Ascending aorta (tissue), 2 donors: Measurements from ENCODE around the gene NPDC1. TPM values are rescaled to one million over a fixed set of nuclear protein-coding genes. Genes with fewer than 3 reads are reported as not detected.
A peak's percentile ranks its signal among the peaks of the same experiment; 100 is the strongest.

Experiments used
- DNase-seq, 2 donors: peaks; one replicate each; pipeline ENCODE4 v3.0.0-alpha.2; 2019; ENCODE audit warnings: low spot score in 2 of 2
- H3K27ac ChIP-seq, 2 donors: fragments of 200-600 bp; sonication (generic); one replicate each; pipeline ENCODE4 v1.5.1; 2016 to 2017; ENCODE audit warnings: mild to moderate bottlenecking in 1 of 2
- H3K27me3 ChIP-seq: fragments of 200-600 bp; sonication (generic); one replicate; pipeline ENCODE4 v1.5.1; 2017
- H3K36me3 ChIP-seq, 2 donors: fragments of 200-600 bp; sonication (generic); one replicate each; pipeline ENCODE4 v1.5.1; 2016
- H3K4me1 ChIP-seq, 2 donors: fragments of 200-600 bp; sonication (generic); one replicate each; pipeline ENCODE4 v1.5.1; 2016 to 2017; ENCODE audit warnings: mild to moderate bottlenecking in 1 of 2
- H3K4me3 ChIP-seq, 2 donors: fragments of 200-600 bp; sonication (generic); one replicate each; pipeline ENCODE4 v1.5.1; 2016 to 2017; ENCODE audit warnings: mild to moderate bottlenecking in 1 of 2
- H3K9me3 ChIP-seq, 2 donors: fragments of 200-600 bp; sonication (generic); one replicate each; pipeline ENCODE4 v1.5.1; 2016
- intact Hi-C: fragments of 100-400 bp; cut with DNase I; formaldehyde crosslinking; loops from one replicate; pipeline ENCODE4 v1.15.1; 2023
- total RNA-seq: library from RNA; depleted of rRNA; stranded (reverse); fragments of >200 nt; gene quantifications from one replicate; pipeline ENCODE4 v1.1.0, GENCODE V29; 2016
- TF ChIP-seq, protein P1 (sequence below), 3 experiments: fragments of 200-600 bp in 2 of 3; fragments of 450-650 bp in 1 of 3; sonication (generic) in 2 of 3; IDR thresholded peaks; one replicate each; pipeline ENCODE4 v1.5.1; 2016 to 2019; ENCODE audit warnings: antibody characterized with exemption in 3 of 3, mild to moderate bottlenecking in 1 of 3, moderate library complexity in 1 of 3

The NPDC1 gene
- total RNA-seq, 1 donor from 2014 or later: 579 TPM

DNA sequence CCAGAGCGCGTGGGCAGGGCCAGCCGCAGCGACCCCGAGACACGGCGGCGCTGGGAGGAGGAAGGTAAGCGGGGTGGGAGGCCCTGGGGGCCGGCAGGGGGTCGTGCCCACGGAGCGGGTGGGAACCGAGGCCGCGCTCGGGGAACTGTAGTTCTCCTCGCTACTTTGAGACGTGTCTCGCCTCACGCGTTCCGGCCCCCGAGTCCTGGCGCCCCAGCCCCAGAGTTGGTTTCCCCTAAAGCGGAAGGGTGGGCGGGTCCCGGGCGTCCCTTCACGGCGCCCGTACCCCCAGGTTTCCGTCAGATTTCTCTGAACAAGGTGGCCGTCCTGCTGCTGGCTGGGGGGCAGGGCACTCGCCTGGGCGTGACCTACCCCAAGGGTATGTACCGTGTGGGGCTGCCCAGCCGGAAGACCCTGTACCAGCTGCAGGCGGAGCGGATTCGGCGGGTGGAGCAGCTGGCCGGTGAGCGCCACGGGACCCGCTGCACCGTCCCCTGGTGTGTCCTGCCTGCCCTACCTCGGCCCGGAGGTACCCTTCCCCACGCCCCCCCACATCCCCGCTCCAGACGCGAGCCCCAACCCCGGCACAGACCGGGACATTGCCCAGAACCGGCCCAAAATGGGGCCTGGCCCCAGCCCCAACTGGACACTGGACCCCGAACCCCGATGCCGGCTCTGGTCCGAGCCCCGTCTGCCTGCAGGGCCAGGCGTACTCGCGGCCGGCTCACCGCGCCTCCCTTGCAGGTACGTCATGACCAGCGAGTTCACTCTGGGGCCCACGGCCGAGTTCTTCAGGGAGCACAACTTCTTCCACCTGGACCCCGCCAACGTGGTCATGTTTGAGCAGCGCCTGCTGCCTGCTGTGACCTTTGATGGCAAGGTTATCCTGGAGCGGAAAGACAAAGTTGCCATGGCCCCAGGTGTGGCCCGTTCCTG, 32.0 kb upstream of the NPDC1 start:
- peaks cover 5 to 10% of the 10 kb centered on the region in 2 donors for H3K4me1 ChIP-seq
- peaks cover 8 to 10% of the 10 kb centered on the region in 2 donors for H3K36me3 ChIP-seq
- no peak for DNase-seq
- H3K27ac ChIP-seq: no peak overlapping the region
- intact Hi-C loops: no loop called here
- peak overlapping the region; percentile 53 to 79 for H3K4me3 ChIP-seq
- H3K9me3 ChIP-seq: no peaks in the 10 kb centered on the region
- TF ChIP-seq, protein P1, sequence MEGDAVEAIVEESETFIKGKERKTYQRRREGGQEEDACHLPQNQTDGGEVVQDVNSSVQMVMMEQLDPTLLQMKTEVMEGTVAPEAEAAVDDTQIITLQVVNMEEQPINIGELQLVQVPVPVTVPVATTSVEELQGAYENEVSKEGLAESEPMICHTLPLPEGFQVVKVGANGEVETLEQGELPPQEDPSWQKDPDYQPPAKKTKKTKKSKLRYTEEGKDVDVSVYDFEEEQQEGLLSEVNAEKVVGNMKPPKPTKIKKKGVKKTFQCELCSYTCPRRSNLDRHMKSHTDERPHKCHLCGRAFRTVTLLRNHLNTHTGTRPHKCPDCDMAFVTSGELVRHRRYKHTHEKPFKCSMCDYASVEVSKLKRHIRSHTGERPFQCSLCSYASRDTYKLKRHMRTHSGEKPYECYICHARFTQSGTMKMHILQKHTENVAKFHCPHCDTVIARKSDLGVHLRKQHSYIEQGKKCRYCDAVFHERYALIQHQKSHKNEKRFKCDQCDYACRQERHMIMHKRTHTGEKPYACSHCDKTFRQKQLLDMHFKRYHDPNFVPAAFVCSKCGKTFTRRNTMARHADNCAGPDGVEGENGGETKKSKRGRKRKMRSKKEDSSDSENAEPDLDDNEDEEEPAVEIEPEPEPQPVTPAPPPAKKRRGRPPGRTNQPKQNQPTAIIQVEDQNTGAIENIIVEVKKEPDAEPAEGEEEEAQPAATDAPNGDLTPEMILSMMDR (IDR thresholded peaks at IDR 0.05): no peak
- no peaks in the 10 kb centered on the region for H3K27me3 ChIP-seq

- H3K27me3 ChIP-seq: no peaks in the 10 kb centered on the region
- TF ChIP-seq, protein P1 (IDR thresholded peaks at IDR 0.05): no peak
- intact Hi-C loops: no loop called here
- peaks cover 8 to 10% of the 10 kb centered on the region in 2 donors for H3K36me3 ChIP-seq
- no peaks in the 10 kb centered on the region for H3K9me3 ChIP-seq
- peak within 1 kb of the TSS; percentile 9 to 12 for H3K27ac ChIP-seq
- H3K4me1 ChIP-seq: peaks cover 5 to 10% of the 10 kb centered on the region in 2 donors
- peak in 1 of 2 donors; percentile 82 for DNase-seq
- H3K4me3 ChIP-seq: peak within 1 kb of the TSS; percentile 53 to 79
Measured at GRCh38 chr9:137077010-137077747, 31.2 kb upstream of the NPDC1 start, which contains the start of gene UAP1L1. Gene UAP1L1 (plus strand): TSS chr9:137077517. CDS start chr9:137077533, 16 bp downstream.

DNA sequence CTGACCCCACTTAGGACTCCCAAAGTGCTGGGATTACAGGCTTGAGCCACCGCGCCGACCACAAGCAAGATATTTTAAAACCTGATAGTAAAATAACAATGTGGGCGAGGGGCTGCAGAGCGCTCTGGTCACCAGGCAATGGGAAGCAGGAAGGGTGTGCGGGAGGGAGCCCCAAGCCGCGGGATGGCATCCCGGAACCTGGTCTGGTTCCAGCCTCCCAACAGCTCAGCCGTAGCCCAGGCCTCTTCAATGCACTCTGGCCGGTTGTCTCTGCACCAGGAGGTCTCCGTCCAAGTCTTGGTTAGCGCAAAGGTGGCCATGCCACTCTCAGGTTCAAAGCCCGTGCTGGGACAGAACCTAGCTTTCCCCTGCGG, 30.6 kb upstream of the NPDC1 start:
- Histone ChIP-seq H3K4me3 (peak overlapping the region; percentile 53 to 79), H3K4me1 (peaks cover 5 to 10% of the 10 kb centered on the region in 2 donors), H3K27me3 (no peaks in the 10 kb centered on the region), H3K9me3 (no peaks in the 10 kb centered on the region), H3K36me3 (peaks cover 8 to 10% of the 10 kb centered on the region in 2 donors), H3K27ac (peak overlapping the region; percentile 9 to 12)
- no peak for DNase-seq
- intact Hi-C loops: no loop called here
- TF ChIP-seq, protein P1 (IDR thresholded peaks at IDR 0.05): no peak

GRCh38 chr9:137075275-137075775, 29.3 kb upstream of the NPDC1 start:
- Histone ChIP-seq H3K27me3 (no peaks in the 10 kb centered on the region), H3K4me3 (no peak overlapping the region), H3K36me3 (peaks cover 3 to 8% of the 10 kb centered on the region in 2 donors), H3K9me3 (no peaks in the 10 kb centered on the region), H3K27ac (no peak overlapping the region), H3K4me1 (peaks cover 5 to 16% of the 10 kb centered on the region in 2 donors)
- intact Hi-C loops: no loop called here
- no peak for DNase-seq
- TF ChIP-seq, protein P1 (IDR thresholded peaks at IDR 0.05): no peak

DNA sequence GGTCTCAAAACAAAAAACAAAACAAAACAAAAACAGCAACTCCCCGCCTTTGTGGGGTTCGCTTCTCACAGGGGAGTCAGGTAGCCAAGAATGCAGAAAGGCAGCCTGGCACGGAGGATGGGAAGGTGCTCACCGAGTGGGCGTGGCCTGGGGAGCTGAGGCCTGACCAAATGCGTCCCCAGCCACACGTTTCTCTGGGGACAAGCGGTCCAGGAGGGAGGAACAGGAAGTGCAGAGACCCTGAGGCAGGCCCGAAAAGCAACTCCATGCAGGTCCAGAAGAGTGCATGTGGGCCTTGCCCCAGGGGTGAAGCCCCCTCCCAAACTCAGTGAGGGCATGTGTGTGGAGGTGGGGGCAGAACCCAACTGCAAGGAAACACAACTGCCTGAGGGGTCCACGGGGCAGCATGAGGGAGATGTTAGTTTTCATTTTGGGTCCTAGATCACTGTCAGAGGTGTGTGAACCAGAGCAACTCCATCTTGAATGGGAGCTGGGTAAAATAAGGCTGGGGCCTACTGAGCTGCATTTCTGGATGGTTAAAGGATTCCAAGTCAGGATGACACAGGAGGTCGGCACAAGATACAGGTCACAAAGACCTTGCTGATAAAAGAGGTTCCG, 28.8 kb upstream of the NPDC1 start:
- H3K27ac ChIP-seq: no peak overlapping the region
- H3K4me3 ChIP-seq: no peak overlapping the region
- TF ChIP-seq, protein P1 (IDR thresholded peaks at IDR 0.05): no peak
- H3K27me3 ChIP-seq: peaks cover under 1% of the 10 kb centered on the region
- H3K4me1 ChIP-seq: peaks cover 5 to 16% of the 10 kb centered on the region in 2 donors
- intact Hi-C loops: no loop called here
- H3K9me3 ChIP-seq: no peaks in the 10 kb centered on the region
- peaks cover 0 to 7% of the 10 kb centered on the region in 2 donors for H3K36me3 ChIP-seq
- no peak for DNase-seq
